Mesenchymal stem cell (in vitro differentiated cells and primary cell): Measurements from ENCODE around the gene SPRED3. TPM values are rescaled to one million over a fixed set of nuclear protein-coding genes. Genes with fewer than 3 reads are reported as not detected.
"Not testable (repeated sequence)": the region's sequence is repeated elsewhere in the genome, so short reads cannot be mapped to it uniquely, and the experiment has no call there.

ENCODE experiments used
- DNase-seq: peaks from one replicate; pipeline ENCODE4 v3.0.0-alpha.2; 2013
- H2AFZ ChIP-seq: one replicate; pipeline ENCODE4 v1.6.1; 2013; ENCODE audit warnings: low read depth, mild to moderate bottlenecking, control low read depth, inconsistent platforms, low read length, moderate library complexity
- H2AK5ac ChIP-seq: 2 replicates; pipeline ENCODE4 v1.6.1; 2013; ENCODE audit warnings: low read length, moderate library complexity, mild to moderate bottlenecking, inconsistent platforms; ENCODE audit not compliant: severe bottlenecking
- H2BK120ac ChIP-seq: one replicate; pipeline ENCODE4 v1.6.1; 2013; ENCODE audit warnings: low read depth, mild to moderate bottlenecking, inconsistent platforms, low read length, moderate library complexity
- H2BK12ac ChIP-seq, 2 experiments: one replicate each; pipeline ENCODE4 v1.6.1; 2013; ENCODE audit warnings: inconsistent platforms in 2 of 2, low read length in 2 of 2, mild to moderate bottlenecking in 2 of 2, moderate library complexity in 2 of 2, control low read depth in 1 of 2
- H2BK15ac ChIP-seq: one replicate; pipeline ENCODE4 v1.6.1; 2013; ENCODE audit warnings: mild to moderate bottlenecking, low read depth, inconsistent platforms; ENCODE audit not compliant: poor library complexity, severe bottlenecking
- H2BK5ac ChIP-seq: 2 replicates; pipeline ENCODE4 v1.6.1; 2013; ENCODE audit warnings: low read depth, mild to moderate bottlenecking, low read length, control low read depth, inconsistent platforms; ENCODE audit not compliant: poor library complexity, severe bottlenecking
- H3K14ac ChIP-seq, 2 experiments: one replicate each; pipeline ENCODE4 v1.6.1; 2013; ENCODE audit warnings: inconsistent platforms in 2 of 2, low read length in 2 of 2, control low read depth in 1 of 2, mild to moderate bottlenecking in 1 of 2, moderate library complexity in 1 of 2
- H3K18ac ChIP-seq, 2 experiments: one replicate each; pipeline ENCODE4 v1.6.1; 2013; ENCODE audit warnings: inconsistent platforms in 2 of 2, low read length in 2 of 2, control low read depth in 1 of 2, low read depth in 1 of 2, mild to moderate bottlenecking in 1 of 2
- H3K23ac ChIP-seq, 2 experiments: one replicate each; pipeline ENCODE4 v1.6.1; 2013; ENCODE audit warnings: inconsistent platforms in 2 of 2, low read length in 2 of 2, mild to moderate bottlenecking in 2 of 2, moderate library complexity in 2 of 2, control low read depth in 1 of 2
- H3K27ac ChIP-seq: 2 replicates; pipeline ENCODE4 v1.5.1; 2013; ENCODE audit warnings: mild to moderate bottlenecking, moderate library complexity, low read length, control low read depth, inconsistent platforms; ENCODE audit not compliant: poor library complexity, severe bottlenecking
- H3K27me3 ChIP-seq, 2 experiments: 2 replicates each; pipeline versions ENCODE4 v1.6.1 to v1.7.0; 2013; ENCODE audit warnings: low read length in 2 of 2, mild to moderate bottlenecking in 2 of 2, moderate library complexity in 2 of 2, control low read depth in 1 of 2, inconsistent platforms in 1 of 2; ENCODE audit not compliant: control insufficient read depth in 1 of 2, insufficient read depth in 1 of 2
- H3K36me3 ChIP-seq, 2 experiments: 2 replicates each; pipeline versions ENCODE4 v1.6.1 to v1.7.0; 2013; ENCODE audit warnings: low read length in 2 of 2, control low read depth in 1 of 2, inconsistent platforms in 1 of 2, low read depth in 1 of 2, mild to moderate bottlenecking in 1 of 2; ENCODE audit not compliant: insufficient read depth in 2 of 2, control insufficient read depth in 1 of 2
- H3K4ac ChIP-seq, 2 experiments: one replicate each; pipeline ENCODE4 v1.6.1; 2013; ENCODE audit warnings: inconsistent platforms in 2 of 2, low read length in 2 of 2, mild to moderate bottlenecking in 2 of 2, moderate library complexity in 2 of 2, control low read depth in 1 of 2, low read depth in 1 of 2
- H3K4me1 ChIP-seq: 2 replicates; pipeline ENCODE4 v1.6.1; 2013; ENCODE audit warnings: low read depth, low read length, control low read depth; ENCODE audit not compliant: control insufficient read depth, insufficient read depth
- H3K4me2 ChIP-seq: 2 replicates; pipeline ENCODE4 v1.6.1; 2013; ENCODE audit warnings: low read length, mild to moderate bottlenecking, inconsistent platforms; ENCODE audit not compliant: poor library complexity, severe bottlenecking
- H3K4me3 ChIP-seq, 2 experiments: 2 replicates each; pipeline versions ENCODE4 v1.5.1 to v1.7.0; 2013; ENCODE audit warnings: low read length in 2 of 2, mild to moderate bottlenecking in 2 of 2, control low read depth in 1 of 2, low read depth in 1 of 2; ENCODE audit not compliant: insufficient read depth in 1 of 2
- H3K79me1 ChIP-seq: replicated peaks from 2 replicates; pipeline ENCODE4 v1.6.1; 2013; ENCODE audit warnings: mild to moderate bottlenecking, control low read depth, low read length, inconsistent platforms; ENCODE audit not compliant: poor library complexity, severe bottlenecking
- H3K9ac ChIP-seq: 2 replicates; pipeline ENCODE4 v1.7.0; 2013; ENCODE audit warnings: mild to moderate bottlenecking, low read length, moderate library complexity
- H3K9me3 ChIP-seq: 2 replicates; pipeline ENCODE4 v1.7.0; 2013; ENCODE audit warnings: mild to moderate bottlenecking, low read length; ENCODE audit not compliant: control insufficient read depth
- H4K8ac ChIP-seq: one replicate; pipeline ENCODE4 v1.6.1; 2013; ENCODE audit warnings: inconsistent platforms, mild to moderate bottlenecking, low read length, moderate library complexity
- H4K91ac ChIP-seq: one replicate; pipeline ENCODE4 v1.6.1; 2013; ENCODE audit warnings: mild to moderate bottlenecking, low read length, inconsistent platforms
- WGBS: methylation state at CpG from one replicate; pipeline ENCODE4 v1.1.7; 2013; ENCODE audit warnings: mixed read lengths; 5-methylcytosine and 5-hydroxymethylcytosine counted together
- polyA plus RNA-seq, 2 experiments: library from polyadenylated mRNA; stranded (reverse); fragments of 200-250 nt; gene quantifications; one replicate each; pipeline ENCODE4 v1.2.3, GENCODE V29; 2013

SPRED3 gene
- polyA plus RNA-seq (2013, experiment 1 of 2): 12.8 TPM
- 11.8 TPM for polyA plus RNA-seq (2013, experiment 2 of 2)

- DNase-seq: no peak
- H2BK120ac ChIP-seq: peak within 1 kb of the TSS; percentile 95
- H3K4me2 ChIP-seq: peak within 1 kb of the TSS; percentile 100
- H3K23ac ChIP-seq: peak within 1 kb of the TSS in 1 of 2 experiments; percentile 27
- peak within 1 kb of the TSS; percentile 73 for H4K8ac ChIP-seq
- H4K91ac ChIP-seq: peak within 1 kb of the TSS; percentile 82
- H3K14ac ChIP-seq: peak within 1 kb of the TSS in 1 of 2 experiments; percentile 85
- H2BK15ac ChIP-seq: peak within 1 kb of the TSS; percentile 84
- WGBS: under 1% methylated on average over 27 of the region's 46 CpGs
- no peaks in the 10 kb centered on the region for H3K27me3 ChIP-seq
- H3K27ac ChIP-seq: peak within 1 kb of the TSS; percentile 84
- H2AK5ac ChIP-seq: peak within 1 kb of the TSS; percentile 91
- H3K79me1 ChIP-seq: peaks cover 28% of the 10 kb centered on the region
- peak within 1 kb of the TSS; percentile 88 to 93 for H3K18ac ChIP-seq
- H3K4ac ChIP-seq: peak within 1 kb of the TSS; percentile 83 to 99
- H3K9ac ChIP-seq: peak within 1 kb of the TSS; percentile 89
- peak within 1 kb of the TSS; percentile 77 for H2BK5ac ChIP-seq
- H3K4me1 ChIP-seq: peaks cover 43% of the 10 kb centered on the region
- H3K9me3 ChIP-seq: no peaks in the 10 kb centered on the region
- H3K4me3 ChIP-seq: peak within 1 kb of the TSS; percentile 81 to 90
- peaks cover 35 to 46% of the 10 kb centered on the region in 2 experiments for H3K36me3 ChIP-seq
- peak within 1 kb of the TSS; percentile 49 to 92 for H2BK12ac ChIP-seq
- peak within 1 kb of the TSS; percentile 60 for H2AFZ ChIP-seq
Observed at GRCh38 chr19:38388349-38389100, at the start of gene SPRED3. SPRED3 (plus strand) TSS chr19:38388697; CDS start chr19:38390303, 1,606 bp downstream.

GRCh38 chr19:38339011-38339410 lies 49.5 kb upstream of the SPRED3 start:
- H2BK15ac ChIP-seq, H2AFZ ChIP-seq, H3K23ac ChIP-seq, H3K27me3 ChIP-seq, H3K27ac ChIP-seq, H3K4me2 ChIP-seq, H3K18ac ChIP-seq, H3K4me3 ChIP-seq, H3K36me3 ChIP-seq, H4K91ac ChIP-seq, H2BK12ac ChIP-seq, H3K79me1 ChIP-seq, H2AK5ac ChIP-seq, H2BK120ac ChIP-seq, H2BK5ac ChIP-seq, H3K9me3 ChIP-seq, H3K4ac ChIP-seq, H3K4me1 ChIP-seq, H3K14ac ChIP-seq, H4K8ac ChIP-seq, H3K9ac ChIP-seq: not testable (repeated sequence)
- DNase-seq: peak; percentile 34
- 56% methylated on average over 3 of the region's 4 CpGs for WGBS

GRCh38 chr19:38340927-38341326 lies 47.6 kb upstream of the SPRED3 start:
- no peak overlapping the region for H3K4ac ChIP-seq
- H3K36me3 ChIP-seq: no peaks in the 10 kb centered on the region
- no peak overlapping the region for H3K9ac ChIP-seq
- no peak overlapping the region for H2AFZ ChIP-seq
- H3K4me2 ChIP-seq: no peak overlapping the region
- no peak overlapping the region for H4K8ac ChIP-seq
- peaks cover 4% of the 10 kb centered on the region for H3K4me1 ChIP-seq
- no peak overlapping the region for H3K4me3 ChIP-seq
- DNase-seq: no peak
- no peak overlapping the region for H2BK12ac ChIP-seq
- H3K18ac ChIP-seq: no peak overlapping the region
- WGBS: 77% methylated on average over 2 of the region's 2 CpGs
- H3K23ac ChIP-seq: no peak overlapping the region
- no peaks in the 10 kb centered on the region for H3K27me3 ChIP-seq
- H4K91ac ChIP-seq: no peak overlapping the region
- H2BK15ac ChIP-seq: no peak overlapping the region
- H2AK5ac ChIP-seq: no peak overlapping the region
- H3K27ac ChIP-seq: no peak overlapping the region
- no peak overlapping the region for H2BK5ac ChIP-seq
- no peaks in the 10 kb centered on the region for H3K79me1 ChIP-seq
- no peaks in the 10 kb centered on the region for H3K9me3 ChIP-seq
- H3K14ac ChIP-seq: no peak overlapping the region
- H2BK120ac ChIP-seq: no peak overlapping the region

- no peak overlapping the region for H3K4me3 ChIP-seq
- no peak overlapping the region for H2BK12ac ChIP-seq
- H2AK5ac ChIP-seq: no peak overlapping the region
- H2BK15ac ChIP-seq: no peak overlapping the region
- H3K23ac ChIP-seq: no peak overlapping the region
- no peak overlapping the region for H3K4me2 ChIP-seq
- H3K36me3 ChIP-seq: no peaks in the 10 kb centered on the region
- DNase-seq: no peak
- peaks cover 2 to 17% of the 10 kb centered on the region in 2 experiments for H3K27me3 ChIP-seq
- H3K27ac ChIP-seq: no peak overlapping the region
- H4K91ac ChIP-seq: no peak overlapping the region
- H3K18ac ChIP-seq: no peak overlapping the region
- no peak overlapping the region for H2BK5ac ChIP-seq
- no peak overlapping the region for H2AFZ ChIP-seq
- H2BK120ac ChIP-seq: no peak overlapping the region
- H3K9ac ChIP-seq: no peak overlapping the region
- no peaks in the 10 kb centered on the region for H3K9me3 ChIP-seq
- H3K4ac ChIP-seq: no peak overlapping the region
- H4K8ac ChIP-seq: no peak overlapping the region
- peaks cover under 1% of the 10 kb centered on the region for H3K4me1 ChIP-seq
- 19% methylated on average over 1 of the region's 4 CpGs for WGBS
- H3K14ac ChIP-seq: no peak overlapping the region
- no peaks in the 10 kb centered on the region for H3K79me1 ChIP-seq
Observed at GRCh38 chr19:38346837-38347236, 41.7 kb upstream of the SPRED3 start.
